ENCODE results near the gene APOL3.
"Not testable (repeated sequence)": the region's sequence is repeated elsewhere in the genome, so short reads cannot be mapped to it uniquely, and the experiment has no call there.

The APOL3 gene

GRCh38 chr22:36154423-36154945 lies 6.1 kb downstream of the APOL3 start:
- ChIA-PET POLR2A (no interaction called here), CTCF (interaction anchor here (2.7 to 3.3 kb wide), 2 partner anchors 25 to 26 kb away, joined by 10 to 14 read pairs; no protein-coding TSS in a partner anchor)
- DNase-seq (ENCODE audit: extremely low spot score), result no peak
- TF ChIP-seq, protein P1, sequence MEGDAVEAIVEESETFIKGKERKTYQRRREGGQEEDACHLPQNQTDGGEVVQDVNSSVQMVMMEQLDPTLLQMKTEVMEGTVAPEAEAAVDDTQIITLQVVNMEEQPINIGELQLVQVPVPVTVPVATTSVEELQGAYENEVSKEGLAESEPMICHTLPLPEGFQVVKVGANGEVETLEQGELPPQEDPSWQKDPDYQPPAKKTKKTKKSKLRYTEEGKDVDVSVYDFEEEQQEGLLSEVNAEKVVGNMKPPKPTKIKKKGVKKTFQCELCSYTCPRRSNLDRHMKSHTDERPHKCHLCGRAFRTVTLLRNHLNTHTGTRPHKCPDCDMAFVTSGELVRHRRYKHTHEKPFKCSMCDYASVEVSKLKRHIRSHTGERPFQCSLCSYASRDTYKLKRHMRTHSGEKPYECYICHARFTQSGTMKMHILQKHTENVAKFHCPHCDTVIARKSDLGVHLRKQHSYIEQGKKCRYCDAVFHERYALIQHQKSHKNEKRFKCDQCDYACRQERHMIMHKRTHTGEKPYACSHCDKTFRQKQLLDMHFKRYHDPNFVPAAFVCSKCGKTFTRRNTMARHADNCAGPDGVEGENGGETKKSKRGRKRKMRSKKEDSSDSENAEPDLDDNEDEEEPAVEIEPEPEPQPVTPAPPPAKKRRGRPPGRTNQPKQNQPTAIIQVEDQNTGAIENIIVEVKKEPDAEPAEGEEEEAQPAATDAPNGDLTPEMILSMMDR (IDR thresholded peaks at IDR 0.05; ENCODE audit: control extremely low read depth, extremely low read depth, low read depth, missing control alignments), result no peak

DNA sequence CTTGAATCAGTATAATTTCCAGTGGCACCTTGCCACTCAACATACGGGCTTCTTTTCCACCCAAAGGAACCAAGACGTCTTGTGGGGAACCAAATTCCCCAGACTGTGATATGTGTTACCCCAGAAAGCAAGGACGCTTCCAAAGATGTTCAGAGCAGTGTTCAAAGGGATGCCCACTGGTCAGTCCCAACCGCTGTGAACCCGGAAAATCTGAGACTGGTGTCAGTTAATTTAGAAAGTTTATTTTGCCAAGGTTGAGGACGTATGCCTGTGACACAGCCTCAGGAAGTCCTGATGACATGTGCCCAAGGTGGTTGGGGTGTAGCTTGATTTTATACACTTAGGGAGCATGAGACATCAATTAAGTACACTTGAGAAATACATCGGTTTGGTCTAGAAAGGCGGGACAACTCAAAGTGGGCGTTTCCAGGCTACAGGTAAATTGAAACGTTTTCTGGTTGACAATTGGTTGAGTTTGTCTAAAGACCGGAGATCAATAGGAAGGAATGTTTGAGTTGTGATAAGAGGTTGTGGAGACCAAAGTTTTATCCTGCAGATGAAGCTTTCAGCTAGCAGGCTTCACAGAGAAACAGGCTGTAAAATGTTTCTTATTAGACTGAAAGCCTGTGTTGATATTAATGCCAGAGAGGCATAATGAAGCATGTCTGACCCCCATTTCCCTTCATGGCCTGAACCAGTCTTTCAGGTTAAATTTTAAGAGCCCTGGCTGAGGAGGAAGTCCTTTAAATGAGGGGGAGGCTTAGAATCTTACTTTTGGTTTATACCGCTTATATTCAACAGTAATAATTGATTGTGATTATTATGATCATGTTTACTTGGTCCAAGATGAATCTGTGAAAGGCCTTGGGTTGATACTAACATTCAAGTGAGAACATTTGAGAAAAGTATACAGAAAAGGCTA lies 6.8 kb downstream of the APOL3 start:
- ChIA-PET POLR2A (no interaction called here), CTCF (interaction anchor here (0.7 to 3.3 kb wide), 2 partner anchors 15 to 26 kb away, joined by 3 to 10 read pairs; no protein-coding TSS in a partner anchor)
- no peak for DNase-seq (ENCODE audit: extremely low spot score)
- TF ChIP-seq, protein P1 (IDR thresholded peaks at IDR 0.05; ENCODE audit: control extremely low read depth, extremely low read depth, low read depth, missing control alignments), result no peak

DNA sequence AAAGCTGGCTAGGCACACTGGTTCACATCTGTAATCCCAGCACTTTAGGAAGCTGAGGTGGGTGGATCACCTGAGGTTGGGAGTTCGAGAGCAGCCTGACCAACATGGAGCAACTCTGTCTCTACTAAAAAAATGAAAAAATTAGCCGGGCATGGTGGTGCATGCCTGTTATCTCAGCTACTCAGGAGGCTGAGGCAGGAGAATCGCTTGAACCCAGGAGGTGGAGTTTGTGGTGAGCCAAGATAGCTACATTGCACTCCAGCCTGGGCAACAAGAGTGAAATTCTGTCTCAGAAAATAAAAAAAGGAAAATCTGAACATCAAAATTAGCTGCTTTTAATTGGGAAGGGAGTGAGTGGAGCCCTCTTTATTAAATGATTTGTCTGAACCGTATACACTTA lies 7.7 kb downstream of the APOL3 start:
- CTCF ChIA-PET, result interaction anchor here (0.7 to 3.3 kb wide), 3 partner anchors 10 to 27 kb away, joined by 3 to 10 read pairs (median 3); no protein-coding TSS in a partner anchor
- POLR2A ChIA-PET; DNase-seq (ENCODE audit: extremely low spot score): not testable (repeated sequence)

DNA sequence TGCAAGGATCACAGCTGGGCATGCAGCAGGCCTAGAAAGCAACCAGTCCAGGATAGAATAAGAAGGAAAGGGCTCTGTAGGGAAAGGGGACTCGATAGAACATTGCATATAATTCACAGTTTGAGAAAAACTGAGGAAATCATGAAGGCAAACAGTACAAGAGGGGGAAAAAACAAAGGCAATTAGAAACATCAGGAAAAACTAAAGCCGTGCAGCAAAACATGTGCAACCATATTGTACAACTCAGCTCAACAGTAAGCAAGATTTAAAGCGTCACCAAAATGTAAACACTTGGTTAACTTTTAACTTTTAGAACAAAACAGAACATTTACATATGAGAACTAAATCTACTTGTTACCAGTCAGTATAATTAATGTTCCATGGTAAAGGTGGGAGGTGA lies 8.5 kb downstream of the APOL3 start:
- CTCF ChIA-PET, result interaction anchor here (0.8 to 3.3 kb wide), 2 partner anchors 11 to 28 kb away, joined by 3 to 10 read pairs; no protein-coding TSS in a partner anchor

GRCh38 chr22:36151006-36151595 lies 9.5 kb downstream of the APOL3 start:
- POLR2A ChIA-PET, result no interaction called here
- TF ChIP-seq, protein P1 (IDR thresholded peaks at IDR 0.05; ENCODE audit: control extremely low read depth, extremely low read depth, low read depth, missing control alignments), result no peak
- DNase-seq (ENCODE audit: extremely low spot score), result no peak
- CTCF ChIA-PET, result interaction anchor here (3.3 kb wide), 1 partner anchor 29 kb away, joined by 10 read pairs; no protein-coding TSS in a partner anchor

More for the DNA sequence above, 8.5 kb downstream of the APOL3 start:
- POLR2A ChIA-PET, result no interaction called here
- TF ChIP-seq, protein P1 (IDR thresholded peaks at IDR 0.05; ENCODE audit: control extremely low read depth, extremely low read depth, low read depth, missing control alignments), result no peak
- no peak for DNase-seq (ENCODE audit: extremely low spot score)

DNA sequence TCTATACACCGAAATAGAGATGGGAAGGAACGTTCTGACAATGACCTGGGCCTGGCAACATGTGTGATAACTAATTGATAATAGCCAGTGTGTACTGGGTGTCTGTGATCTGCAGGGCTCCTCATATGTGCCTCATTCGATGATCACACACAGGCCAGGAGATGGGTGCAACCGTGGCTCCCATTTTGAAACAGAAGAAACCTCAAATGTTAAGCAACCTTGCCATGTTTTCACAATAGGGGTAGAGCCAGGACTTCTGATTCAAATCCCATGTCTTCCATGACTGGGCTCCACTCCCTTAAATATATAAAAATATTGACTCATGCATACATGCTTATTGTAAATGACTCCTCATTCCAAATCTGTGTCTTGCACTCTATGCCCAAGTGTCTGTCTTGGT lies 11.1 kb downstream of the APOL3 start:
- DNase-seq (ENCODE audit: extremely low spot score), result no peak
- ChIA-PET POLR2A (no interaction called here), CTCF (interaction anchor here (1.2 to 2.3 kb wide), 2 partner anchors 27 to 30 kb away, joined by 3 to 12 read pairs; no protein-coding TSS in a partner anchor)
- TF ChIP-seq, protein P1 (IDR thresholded peaks at IDR 0.05; ENCODE audit: control extremely low read depth, extremely low read depth, low read depth, missing control alignments), result no peak
